GM21529 (cell line): Measurements from ENCODE around the gene IDUA.

ENCODE experiments used
- ATAC-seq: cut with Tn5 transposase; IDR thresholded peaks from one replicate; pipeline ENCODE4 v1.9.1; 2021; ENCODE audit not compliant: unreplicated experiment

Gene IDUA

DNA sequence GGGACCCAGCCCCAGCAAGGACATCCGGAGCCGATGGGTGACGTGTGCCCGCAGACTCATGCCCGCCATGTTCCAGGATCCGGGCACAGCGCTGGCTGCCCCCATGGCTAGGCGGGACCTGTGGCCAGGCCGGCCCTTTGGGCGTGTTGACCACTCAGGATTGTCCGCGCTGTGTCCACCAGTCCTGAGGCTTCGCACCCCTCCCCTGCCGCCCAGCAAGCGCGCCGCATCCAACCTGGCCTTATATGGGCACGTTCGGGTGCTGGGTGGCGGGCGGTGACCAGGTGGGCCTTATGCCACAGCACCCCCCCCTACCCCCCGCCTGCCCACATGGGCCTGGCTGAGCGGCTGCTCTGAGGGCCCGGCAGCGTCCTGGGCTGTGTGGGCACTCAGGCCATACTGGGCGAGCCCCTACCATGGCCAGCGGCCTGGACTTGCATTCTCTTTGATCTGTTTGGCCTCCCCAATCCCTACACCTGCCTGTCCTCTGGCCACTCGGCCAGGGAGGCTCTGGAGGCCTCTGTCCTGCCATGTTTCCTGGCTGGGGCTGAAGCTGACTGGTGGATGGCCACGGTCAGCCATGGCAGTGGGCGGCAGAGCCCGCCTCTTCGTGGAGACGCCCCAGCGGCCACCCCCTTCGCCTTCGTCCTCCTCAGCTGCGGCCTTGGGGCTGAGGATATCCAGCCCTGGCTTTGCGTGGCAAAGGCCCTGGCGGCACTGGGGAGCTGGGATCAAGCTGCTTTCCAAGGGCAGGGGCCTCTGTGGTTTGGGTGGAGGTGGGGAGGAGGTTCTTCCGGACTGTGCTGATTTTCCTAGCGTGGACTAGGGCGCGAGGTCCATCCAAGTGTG lies 26.6 kb downstream of the IDUA start:
- ATAC-seq, result no peak

DNA sequence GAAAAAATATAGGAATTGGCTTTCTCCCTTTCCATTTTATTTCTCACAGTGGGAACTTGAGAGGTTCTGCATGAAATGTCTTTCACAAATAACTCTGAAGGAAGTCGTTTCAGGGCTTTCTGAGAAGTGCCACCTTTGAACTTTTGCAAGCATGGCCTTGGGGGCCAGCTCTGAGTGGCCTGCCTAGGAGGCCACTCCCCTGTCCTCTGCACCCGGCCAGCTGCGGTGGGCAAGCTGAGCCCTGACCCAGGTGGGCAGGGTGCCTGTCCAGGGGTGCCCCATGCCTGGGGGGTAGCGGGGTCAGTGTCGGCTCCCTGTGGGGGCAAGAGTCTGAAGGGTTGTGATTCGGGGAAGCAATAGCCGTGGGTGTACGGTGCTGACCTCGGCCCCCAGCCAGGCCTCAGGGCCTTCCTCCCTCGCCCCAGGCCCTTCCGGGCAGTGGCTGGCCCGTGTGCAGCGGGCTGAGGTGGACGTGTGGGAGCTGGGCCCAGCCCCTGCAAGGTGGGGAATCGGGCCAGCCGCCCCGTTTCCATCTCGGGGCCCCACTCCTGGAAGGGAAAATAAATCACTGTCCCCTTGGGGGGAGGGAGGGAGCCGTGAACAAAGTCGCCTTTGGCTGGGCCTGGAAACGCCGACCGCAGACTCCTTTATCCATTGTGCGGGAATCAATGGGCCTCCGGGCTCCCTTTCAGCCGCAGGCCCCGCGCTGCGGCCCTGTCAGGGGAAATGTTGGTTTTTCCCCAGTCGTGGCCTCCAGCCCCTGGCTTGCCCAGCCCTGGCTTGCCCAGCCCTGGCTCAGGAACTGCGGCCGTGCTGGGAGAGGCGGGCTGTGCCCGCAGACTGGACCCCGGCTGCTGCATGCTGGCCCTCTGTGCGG lies 27.7 kb downstream of the IDUA start:
- no peak for ATAC-seq

DNA sequence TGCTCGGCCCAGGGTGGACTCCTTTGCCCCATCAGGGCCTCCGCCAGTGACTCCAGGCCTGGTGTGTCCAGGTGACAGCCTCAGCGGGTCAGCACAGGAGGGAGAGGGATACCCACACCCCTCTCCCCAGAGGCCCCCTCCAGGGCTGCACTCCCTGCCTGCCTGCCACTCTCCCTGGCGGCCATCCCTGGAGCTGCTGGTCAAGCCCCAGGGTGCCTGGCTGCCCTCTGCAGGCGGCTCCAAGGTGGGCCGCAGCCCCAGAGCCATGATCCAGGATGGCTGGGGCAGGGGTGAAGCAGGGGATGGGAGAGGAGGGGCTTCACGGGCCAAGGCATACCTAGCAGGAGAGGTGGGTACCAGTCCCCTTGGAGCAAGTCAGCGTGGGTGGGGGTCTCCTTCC lies 28.3 kb downstream of the IDUA start:
- ATAC-seq, result no peak

DNA sequence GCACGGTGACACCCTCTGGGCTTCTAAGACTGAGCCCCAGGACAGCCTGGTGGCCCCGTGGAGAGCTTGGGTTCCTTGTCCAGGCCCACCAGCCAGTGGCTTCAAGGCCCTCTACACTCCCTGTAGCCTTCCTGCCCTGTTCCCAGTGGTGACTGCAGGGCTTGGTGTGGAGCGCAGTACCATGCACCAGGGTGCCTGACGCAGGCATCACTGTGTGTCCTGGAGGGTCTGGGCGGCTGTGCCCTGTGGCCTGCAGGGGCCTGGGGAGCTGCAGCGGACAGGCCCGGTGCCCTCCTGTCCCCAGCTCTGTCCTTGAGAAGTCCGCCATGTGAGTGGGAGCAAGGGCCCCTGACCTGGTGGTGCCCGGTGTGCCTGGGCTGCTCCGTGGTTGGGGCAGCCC lies 28.9 kb downstream of the IDUA start:
- no peak for ATAC-seq

DNA sequence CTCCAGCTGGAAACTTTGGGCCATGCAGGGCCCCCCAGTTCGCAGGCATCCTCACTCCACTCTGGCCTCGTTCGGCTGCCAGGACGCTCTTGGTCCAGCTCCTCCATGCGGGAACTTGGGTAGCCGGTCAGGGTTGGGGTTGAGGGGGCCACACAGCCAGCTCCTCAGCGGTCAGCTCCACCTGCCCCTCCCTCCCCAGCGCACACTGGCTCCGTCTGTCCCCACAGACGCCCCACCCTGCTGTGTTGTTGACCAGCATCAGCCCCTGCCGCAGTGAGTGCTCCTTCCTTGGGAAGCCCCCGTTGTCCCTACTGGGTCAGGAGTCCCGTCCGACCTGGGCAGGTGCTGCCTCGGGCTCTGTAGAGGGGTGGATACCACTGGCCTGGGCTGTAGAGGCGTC lies 30.4 kb downstream of the IDUA start:
- no peak for ATAC-seq

DNA sequence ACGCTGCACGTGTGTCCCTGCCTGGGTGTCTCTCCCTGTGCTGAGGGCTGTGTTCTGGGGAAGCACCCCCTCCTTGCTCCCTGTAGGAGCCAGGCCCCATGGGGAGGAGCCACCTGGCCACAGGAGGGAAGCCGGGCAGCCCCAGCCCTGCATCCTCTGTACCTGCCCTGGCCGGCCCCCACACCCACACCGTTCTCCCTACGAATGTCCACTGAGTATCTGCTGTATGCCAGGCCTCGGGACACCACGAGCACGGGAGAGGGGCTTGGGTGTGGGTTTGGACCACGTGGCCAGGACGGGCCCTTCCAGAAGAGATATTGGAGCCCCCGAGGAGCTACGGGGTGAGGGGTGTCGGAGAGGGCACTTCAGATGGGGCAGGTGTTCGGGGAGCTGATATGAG lies 30.9 kb downstream of the IDUA start:
- ATAC-seq, result no peak

DNA sequence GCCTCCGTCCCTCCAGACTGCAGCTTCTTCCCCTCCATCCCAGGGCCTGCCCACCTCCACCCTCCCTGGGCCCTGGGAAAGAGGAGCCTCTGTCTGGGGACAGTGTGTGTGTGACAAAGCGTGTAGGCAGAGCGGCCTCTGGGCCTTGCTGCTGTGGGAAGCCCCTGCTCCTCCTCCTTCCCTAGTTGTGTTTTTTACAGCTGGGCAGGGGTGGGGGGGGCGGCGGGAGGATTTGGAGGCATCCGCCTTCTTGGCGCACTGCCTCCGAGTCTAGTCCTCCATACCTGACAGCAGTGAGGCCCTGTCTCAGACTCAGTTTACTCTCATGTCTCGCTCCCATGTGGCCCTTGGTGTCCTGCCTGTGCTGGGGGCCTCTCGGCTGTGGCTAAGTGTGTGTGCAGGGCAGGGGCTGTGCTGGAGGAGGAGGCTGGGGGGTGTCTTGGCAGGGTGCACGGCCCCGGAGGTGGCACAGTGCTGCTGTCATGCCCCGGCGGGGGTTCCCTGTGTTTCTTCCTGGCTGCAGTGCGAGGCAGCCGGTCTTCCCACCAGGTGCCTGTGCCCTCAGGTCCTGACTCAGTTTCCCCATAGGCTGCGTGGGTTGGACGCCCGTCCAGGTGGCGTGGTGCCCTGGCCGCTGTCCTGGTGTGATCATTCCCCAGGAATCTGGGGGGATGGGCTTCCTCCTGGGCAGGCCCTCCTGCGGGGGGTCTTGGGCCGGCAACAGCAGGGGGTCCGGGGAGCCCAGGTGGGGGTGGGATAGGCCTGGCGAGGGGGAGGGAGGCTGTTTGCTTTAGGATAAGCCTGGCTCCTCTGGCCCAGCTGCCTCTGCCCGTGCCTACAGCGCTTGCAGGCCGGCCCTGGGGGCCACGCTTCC lies 31.5 kb downstream of the IDUA start:
- ATAC-seq, result no peak

DNA sequence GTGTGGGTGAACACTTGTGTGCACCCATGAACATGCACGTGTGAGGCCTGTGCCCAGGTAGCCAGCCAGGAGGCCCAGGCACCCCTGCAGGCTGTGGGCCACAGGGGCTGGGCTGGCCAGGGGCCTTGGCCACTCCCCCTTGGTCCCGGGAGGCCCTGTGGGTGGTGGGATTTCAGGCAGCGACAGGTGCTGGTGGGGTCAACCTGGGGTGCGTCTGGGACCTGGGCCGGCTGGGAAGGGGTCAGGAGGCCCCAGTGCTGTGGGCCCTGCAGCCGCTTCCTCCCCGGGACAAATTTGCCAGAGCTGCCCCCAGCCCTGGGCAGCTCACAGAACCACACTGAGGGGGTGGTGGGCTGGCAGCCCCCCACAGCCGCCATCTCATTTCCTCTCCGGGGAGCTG lies 32.5 kb downstream of the IDUA start:
- no peak for ATAC-seq

DNA sequence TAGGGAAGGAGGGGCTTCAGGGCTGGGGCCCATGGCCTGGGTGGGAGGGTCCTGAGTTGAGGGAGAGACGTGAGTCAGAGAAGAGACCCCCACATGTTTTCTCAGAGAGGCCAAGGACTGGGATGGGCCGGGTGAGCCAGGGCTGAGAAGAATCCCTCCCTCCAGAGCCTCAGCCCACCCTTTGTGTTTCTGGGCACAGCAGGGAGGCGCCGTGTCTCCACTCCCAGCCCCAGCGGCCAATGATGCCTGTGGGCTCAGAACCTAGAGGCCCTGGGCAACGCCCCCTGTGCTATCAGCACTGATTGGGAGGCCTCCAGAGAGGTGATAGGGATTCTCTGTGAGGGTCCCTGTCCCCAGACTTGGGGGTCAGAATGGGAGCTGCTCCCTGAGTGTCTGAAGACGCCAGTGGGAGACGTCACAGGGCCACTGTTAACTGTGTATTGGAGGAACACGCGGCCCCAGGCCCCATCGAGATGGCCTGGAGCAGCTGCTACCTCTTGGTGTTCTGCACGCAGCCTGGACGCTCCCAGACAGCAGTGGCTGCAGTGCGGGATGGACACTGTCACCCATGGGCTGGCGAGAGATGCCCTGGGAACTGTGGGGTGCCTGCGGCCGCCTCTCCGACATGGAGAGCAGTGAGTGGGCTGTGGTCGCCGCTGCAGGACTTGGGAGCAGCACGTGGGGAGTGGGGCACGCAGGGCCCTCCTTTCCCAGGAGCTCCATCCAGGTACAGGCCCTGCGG lies 33.1 kb downstream of the IDUA start:
- ATAC-seq, result no peak

DNA sequence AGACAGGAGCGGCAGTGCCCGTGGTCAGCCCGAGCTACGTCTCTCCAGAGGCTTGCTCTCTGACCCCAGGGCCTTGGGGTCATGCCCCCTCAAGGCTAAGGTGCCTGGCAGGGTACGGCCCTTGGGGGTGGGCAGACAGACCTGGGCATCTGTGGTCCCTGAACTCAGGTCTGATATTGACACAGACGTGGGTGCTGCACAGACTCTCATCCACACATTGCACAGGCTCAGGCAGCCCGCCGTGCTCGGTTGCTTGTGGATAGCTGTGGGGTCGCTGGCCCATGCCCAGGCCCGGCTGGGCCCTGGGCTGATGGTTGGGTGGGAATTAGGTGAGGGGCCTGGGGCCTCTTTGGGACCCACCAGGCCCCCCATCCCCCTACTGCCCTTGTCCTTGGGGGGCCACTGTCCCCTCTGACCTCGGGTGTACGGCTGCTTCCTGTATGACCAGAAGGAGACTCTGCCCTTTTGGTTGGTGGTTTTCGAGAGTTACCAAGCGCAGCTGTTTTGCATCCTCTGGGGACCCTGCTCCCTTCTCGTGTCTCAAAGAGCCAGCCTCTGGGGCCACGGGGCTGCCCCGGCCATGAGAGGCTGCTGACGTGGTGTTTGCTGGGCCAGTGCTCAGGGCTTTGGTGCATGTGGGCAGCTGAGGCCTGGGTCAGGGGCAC lies 34.7 kb downstream of the IDUA start:
- peak; percentile 80 for ATAC-seq

DNA sequence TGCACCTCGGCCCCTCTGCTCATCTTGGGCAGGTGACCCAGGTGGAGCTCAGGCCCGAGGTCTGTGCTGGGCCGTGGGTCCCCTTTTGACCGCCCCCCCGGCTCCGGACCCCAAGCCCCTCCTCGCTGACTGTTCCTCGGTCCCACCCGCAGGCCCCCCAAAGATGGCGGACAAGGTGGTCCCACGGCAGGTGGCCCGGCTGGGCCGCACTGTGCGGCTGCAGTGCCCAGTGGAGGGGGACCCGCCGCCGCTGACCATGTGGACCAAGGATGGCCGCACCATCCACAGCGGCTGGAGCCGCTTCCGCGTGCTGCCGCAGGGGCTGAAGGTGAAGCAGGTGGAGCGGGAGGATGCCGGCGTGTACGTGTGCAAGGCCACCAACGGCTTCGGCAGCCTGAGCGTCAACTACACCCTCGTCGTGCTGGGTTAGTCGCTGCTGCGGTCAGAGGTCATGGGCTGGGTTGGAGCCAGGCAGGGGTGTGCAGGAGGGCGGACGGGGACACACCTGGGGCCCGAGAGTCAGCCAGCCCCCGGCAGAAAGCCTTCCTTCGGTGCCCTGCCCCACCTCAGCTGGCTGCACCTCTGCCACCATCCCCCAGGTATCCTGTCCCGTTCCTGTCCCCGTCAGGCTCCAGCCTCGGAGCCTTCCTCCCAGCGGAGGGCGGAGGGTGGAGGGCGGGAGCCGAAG lies 35.4 kb downstream of the IDUA start:
- ATAC-seq, result no peak

DNA sequence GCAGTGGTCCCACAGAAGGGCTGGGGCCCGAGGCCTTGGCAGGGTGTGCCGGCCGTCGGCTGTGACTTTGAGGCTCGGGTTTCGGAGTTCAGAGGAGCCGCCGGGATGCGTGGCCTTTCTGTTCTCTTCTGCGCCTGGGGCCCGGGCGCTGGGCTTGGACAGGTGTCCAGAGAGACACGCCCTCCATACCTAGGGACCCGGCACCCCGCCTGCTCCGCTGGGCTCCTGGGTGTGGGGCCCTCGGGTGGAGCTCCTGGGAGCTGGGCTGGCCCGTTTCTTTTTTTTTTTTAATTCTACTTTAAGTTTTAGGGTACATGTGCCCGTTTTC lies 35.9 kb downstream of the IDUA start:
- ATAC-seq, result no peak

DNA sequence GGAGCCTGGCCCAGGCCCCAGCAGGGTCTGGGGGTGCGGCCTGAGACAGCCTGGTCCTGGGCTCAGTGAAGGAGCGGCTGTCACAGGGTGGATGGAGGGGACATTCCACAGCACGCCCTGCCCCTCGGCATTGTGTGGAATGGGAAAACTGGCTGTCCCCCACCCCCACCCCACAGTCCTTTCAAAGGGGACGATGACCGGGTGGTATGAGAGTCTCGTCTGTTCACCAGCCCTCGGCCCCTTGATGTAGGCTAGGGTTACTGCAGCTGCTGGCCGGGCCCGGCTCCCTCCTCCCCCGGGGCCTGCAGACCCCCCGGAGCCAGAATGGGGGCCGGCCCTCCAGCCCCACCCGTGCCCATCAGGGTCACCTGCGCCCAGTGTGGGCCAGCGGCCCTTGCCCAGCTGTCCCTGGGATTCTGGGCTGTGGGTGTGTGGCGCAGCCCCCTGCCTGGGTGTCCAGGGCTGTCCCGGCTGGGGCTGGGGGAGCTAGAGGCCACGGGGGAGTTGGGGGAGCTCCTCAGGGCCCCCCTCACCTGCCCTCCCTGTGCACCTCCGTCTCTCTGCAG lies 36.3 kb downstream of the IDUA start:
- no peak for ATAC-seq

DNA sequence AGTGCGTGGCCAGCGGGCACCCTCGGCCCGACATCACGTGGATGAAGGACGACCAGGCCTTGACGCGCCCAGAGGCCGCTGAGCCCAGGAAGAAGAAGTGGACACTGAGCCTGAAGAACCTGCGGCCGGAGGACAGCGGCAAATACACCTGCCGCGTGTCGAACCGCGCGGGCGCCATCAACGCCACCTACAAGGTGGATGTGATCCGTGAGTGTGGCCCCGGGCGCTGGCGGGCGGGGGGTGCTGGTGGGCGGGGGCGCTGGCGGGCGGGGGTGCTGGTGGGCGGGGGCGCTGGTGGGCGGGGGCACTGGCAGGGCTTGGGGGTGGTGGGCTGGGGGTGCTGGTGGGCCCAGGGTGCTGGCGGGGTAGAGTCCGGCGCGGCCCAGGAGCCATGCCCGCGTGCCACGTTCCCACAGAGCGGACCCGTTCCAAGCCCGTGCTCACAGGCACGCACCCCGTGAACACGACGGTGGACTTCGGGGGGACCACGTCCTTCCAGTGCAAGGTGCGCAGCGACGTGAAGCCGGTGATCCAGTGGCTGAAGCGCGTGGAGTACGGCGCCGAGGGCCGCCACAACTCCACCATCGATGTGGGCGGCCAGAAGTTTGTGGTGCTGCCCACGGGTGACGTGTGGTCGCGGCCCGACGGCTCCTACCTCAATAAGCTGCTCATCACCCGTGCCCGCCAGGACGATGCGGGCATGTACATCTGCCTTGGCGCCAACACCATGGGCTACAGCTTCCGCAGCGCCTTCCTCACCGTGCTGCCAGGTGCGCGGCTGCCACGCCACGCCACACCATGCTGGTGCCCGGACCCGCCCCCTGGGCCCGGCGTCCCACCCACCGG lies 37.3 kb downstream of the IDUA start:
- ATAC-seq, result no peak

DNA sequence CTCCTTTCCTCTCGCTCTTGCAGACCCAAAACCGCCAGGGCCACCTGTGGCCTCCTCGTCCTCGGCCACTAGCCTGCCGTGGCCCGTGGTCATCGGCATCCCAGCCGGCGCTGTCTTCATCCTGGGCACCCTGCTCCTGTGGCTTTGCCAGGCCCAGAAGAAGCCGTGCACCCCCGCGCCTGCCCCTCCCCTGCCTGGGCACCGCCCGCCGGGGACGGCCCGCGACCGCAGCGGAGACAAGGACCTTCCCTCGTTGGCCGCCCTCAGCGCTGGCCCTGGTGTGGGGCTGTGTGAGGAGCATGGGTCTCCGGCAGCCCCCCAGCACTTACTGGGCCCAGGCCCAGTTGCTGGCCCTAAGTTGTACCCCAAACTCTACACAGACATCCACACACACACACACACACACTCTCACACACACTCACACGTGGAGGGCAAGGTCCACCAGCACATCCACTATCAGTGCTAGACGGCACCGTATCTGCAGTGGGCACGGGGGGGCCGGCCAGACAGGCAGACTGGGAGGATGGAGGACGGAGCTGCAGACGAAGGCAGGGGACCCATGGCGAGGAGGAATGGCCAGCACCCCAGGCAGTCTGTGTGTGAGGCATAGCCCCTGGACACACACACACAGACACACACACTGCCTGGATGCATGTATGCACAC lies 38.2 kb downstream of the IDUA start:
- no peak for ATAC-seq

DNA sequence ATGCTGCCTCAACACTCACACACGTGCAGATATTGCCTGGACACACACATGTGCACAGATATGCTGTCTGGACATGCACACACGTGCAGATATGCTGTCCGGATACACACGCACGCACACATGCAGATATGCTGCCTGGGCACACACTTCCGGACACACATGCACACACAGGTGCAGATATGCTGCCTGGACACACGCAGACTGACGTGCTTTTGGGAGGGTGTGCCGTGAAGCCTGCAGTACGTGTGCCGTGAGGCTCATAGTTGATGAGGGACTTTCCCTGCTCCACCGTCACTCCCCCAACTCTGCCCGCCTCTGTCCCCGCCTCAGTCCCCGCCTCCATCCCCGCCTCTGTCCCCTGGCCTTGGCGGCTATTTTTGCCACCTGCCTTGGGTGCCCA lies 39.3 kb downstream of the IDUA start:
- ATAC-seq, result peak; percentile 73

DNA sequence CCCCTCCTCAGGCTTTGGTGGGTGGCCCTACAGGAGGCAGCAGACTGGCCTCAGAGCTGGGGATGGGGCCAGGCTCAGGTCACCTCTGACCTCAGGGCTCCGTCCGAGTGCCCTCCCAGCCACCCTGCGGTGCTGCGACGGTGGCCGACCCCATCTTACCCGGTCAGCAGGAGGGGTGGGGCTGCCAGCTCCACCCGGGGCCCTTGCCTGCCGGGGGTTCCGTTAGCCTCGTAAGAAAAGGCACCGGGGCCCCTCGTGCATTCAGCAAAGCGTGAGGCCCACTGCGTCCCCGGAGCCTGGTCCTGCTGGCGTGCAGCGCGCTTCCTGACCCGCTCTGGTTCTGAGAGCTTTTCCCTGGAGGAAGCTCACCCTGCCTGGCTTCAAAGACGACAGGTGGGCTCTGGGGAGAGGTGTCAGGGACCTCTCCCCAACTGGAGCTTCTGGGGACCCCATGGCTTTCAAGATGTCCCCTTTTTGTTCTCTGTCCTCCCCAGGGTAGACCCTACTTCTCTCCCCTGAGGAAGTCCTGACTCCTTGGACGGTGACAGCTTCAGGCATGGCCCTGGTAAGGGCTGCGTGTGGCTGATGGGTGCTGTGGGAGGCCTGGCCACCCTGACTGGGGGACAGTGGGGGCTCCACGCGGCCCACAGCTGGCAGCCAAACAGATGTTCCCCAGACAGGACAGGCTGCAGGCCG lies 40.5 kb downstream of the IDUA start:
- no peak for ATAC-seq
